WERI-Rb-1 (cell line): ENCODE measurements around the gene BPIFB3.

Experiments used
- DNase-seq: peaks from one replicate; pipeline ENCODE4 v3.0.0-alpha.2; 2020
- H3K27ac ChIP-seq: fragments of 250-450 bp; sonication (Bioruptor Pico); 2 replicates; pipeline ENCODE4 v1.5.1; 2020; ENCODE audit warnings: mild to moderate bottlenecking, moderate library complexity
- H3K27me3 ChIP-seq: fragments of 250-450 bp; sonication (Bioruptor Pico); 2 replicates; pipeline ENCODE4 v1.5.1; 2021; ENCODE audit warnings: mild to moderate bottlenecking, low read depth, moderate library complexity; ENCODE audit not compliant: insufficient read depth, severe bottlenecking
- H3K36me3 ChIP-seq: fragments of 250-450 bp; sonication (Bioruptor Pico); 2 replicates; pipeline ENCODE4 v1.5.1; 2020; ENCODE audit warnings: mild to moderate bottlenecking, moderate library complexity
- H3K4me3 ChIP-seq: 2 replicates; pipeline ENCODE4 v1.5.1; 2011; ENCODE audit warnings: low read depth, mild to moderate bottlenecking, control low read depth, low read length
- H3K9me3 ChIP-seq: fragments of 250-450 bp; sonication (Bioruptor Pico); 2 replicates; pipeline ENCODE4 v1.5.1; 2021; ENCODE audit warnings: mild to moderate bottlenecking, moderate library complexity; ENCODE audit not compliant: severe bottlenecking
- CTCF ChIP-seq: IDR thresholded peaks from 2 replicates; pipeline ENCODE4 v1.5.1; 2011; ENCODE audit warnings: low read depth, mild to moderate bottlenecking, control low read depth, inconsistent platforms, low read length

The BPIFB3 gene

GRCh38 chr20:33020278-33021161, 33.2 kb upstream of the BPIFB3 start:
- Histone ChIP-seq H3K9me3 (no peaks in the 10 kb centered on the region), H3K27ac (no peak overlapping the region), H3K4me3 (no peak overlapping the region), H3K27me3 (no peaks in the 10 kb centered on the region), H3K36me3 (no peaks in the 10 kb centered on the region)
- no peak for TF ChIP-seq CTCF
- DNase-seq = no peak

- Histone ChIP-seq H3K27me3 (no peaks in the 10 kb centered on the region), H3K27ac (no peak overlapping the region), H3K36me3 (no peaks in the 10 kb centered on the region), H3K4me3 (no peak overlapping the region), H3K9me3 (no peaks in the 10 kb centered on the region)
- TF ChIP-seq CTCF = no peak
- DNase-seq = no peak
Observed at GRCh38 chr20:33021879-33022278, 31.8 kb upstream of the BPIFB3 start.

GRCh38 chr20:33022289-33022688, 31.4 kb upstream of the BPIFB3 start:
- no peak for DNase-seq
- H3K4me3 ChIP-seq = no peak overlapping the region
- no peaks in the 10 kb centered on the region for H3K9me3 ChIP-seq
- H3K36me3 ChIP-seq = no peaks in the 10 kb centered on the region
- no peak overlapping the region for H3K27ac ChIP-seq
- no peaks in the 10 kb centered on the region for H3K27me3 ChIP-seq
- TF ChIP-seq CTCF = no peak

- Histone ChIP-seq H3K27me3 (no peaks in the 10 kb centered on the region), H3K27ac (no peak overlapping the region), H3K9me3 (no peaks in the 10 kb centered on the region), H3K36me3 (no peaks in the 10 kb centered on the region), H3K4me3 (no peak overlapping the region)
- no peak for TF ChIP-seq CTCF
- no peak for DNase-seq
Observed at GRCh38 chr20:33022694-33023438, 30.8 kb upstream of the BPIFB3 start.

- Histone ChIP-seq H3K27me3 (no peaks in the 10 kb centered on the region), H3K36me3 (no peaks in the 10 kb centered on the region), H3K9me3 (no peaks in the 10 kb centered on the region), H3K27ac (no peak overlapping the region), H3K4me3 (no peak overlapping the region)
- TF ChIP-seq CTCF = no peak
- DNase-seq = no peak
Observed at GRCh38 chr20:33023439-33024242, 30.1 kb upstream of the BPIFB3 start.
